Left lung (tissue), 10 donors: ENCODE results near the gene H1-8. TPM values are rescaled to one million over a fixed set of nuclear protein-coding genes. Genes with fewer than 3 reads are reported as not detected.

Experiments used
- ATAC-seq: fragments of 200-7000 bp; cut with Tn5 transposase; one replicate; pipeline ENCODE4 v1.9.1; 2020; ENCODE audit warnings: moderate library complexity
- DNase-seq, 4 donors: peaks; one replicate each; pipeline ENCODE4 v3.0.0-alpha.2; 2013 to 2020
- H3K27ac ChIP-seq, 2 donors: fragments of 200-600 bp; sonication (generic) in 1 of 2; one replicate each; pipeline versions ENCODE4 v1.5.0 to v1.8.0; 2020 to 2021
- H3K27me3 ChIP-seq, 2 donors: fragments of 200-600 bp; sonication (generic) in 1 of 2; one replicate each; pipeline versions ENCODE4 v1.5.0 to v1.8.0; 2020 to 2021
- H3K36me3 ChIP-seq, 2 donors: fragments of 200-600 bp; sonication (generic) in 1 of 2; one replicate each; pipeline versions ENCODE4 v1.5.0 to v1.8.0; 2020 to 2021
- H3K4me1 ChIP-seq, 2 donors: fragments of 200-600 bp; one replicate each; pipeline ENCODE4 v1.8.0; 2021
- H3K4me3 ChIP-seq, 2 donors: fragments of 200-600 bp; sonication (generic) in 1 of 2; one replicate each; pipeline versions ENCODE4 v1.5.0 to v1.8.0; 2020 to 2021; ENCODE audit warnings: mild to moderate bottlenecking in 1 of 2
- H3K9me3 ChIP-seq, 2 donors: fragments of 200-600 bp; sonication (generic) in 1 of 2; one replicate each; pipeline versions ENCODE4 v1.5.0 to v1.8.0; 2020 to 2021
- intact Hi-C, 2 donors: fragments of 100-400 bp; cut with DNase I; formaldehyde crosslinking; loops; one replicate each; pipeline versions ENCODE4 v1.11.2 to v1.14.2; 2022
- polyA plus RNA-seq, 6 donors: library from polyadenylated mRNA; unstranded; fragments of 120-200 nt; gene quantifications; one replicate each; pipeline ENCODE4 v1.2.1, GENCODE V29; 2013; ENCODE audit not compliant: insufficient read length in 6 of 6
- total RNA-seq, 2 donors: library from RNA; stranded (reverse); fragmentation: NEBNext Ultra II Directional; extraction: Animal tissue kit (Norgen Biotek cat#: 25700); gene quantifications; one replicate each; pipeline ENCODE4 v1.2.1, GENCODE V29; 2021
- TF ChIP-seq, protein P1 (sequence below), 2 donors: fragments of 200-600 bp; sonication (generic) in 1 of 2; IDR thresholded peaks; one replicate each; pipeline versions ENCODE4 v1.5.0 to v1.8.0; 2021; ENCODE audit warnings: antibody characterized with exemption in 2 of 2
- donor health status: DM: no; HTN: yes; CAD: no.
- donor health status: DM: no; HTN: no; CAD: no.

The H1-8 gene
- total and polyA plus RNA-seq, 8 donors, result not detected

DNA sequence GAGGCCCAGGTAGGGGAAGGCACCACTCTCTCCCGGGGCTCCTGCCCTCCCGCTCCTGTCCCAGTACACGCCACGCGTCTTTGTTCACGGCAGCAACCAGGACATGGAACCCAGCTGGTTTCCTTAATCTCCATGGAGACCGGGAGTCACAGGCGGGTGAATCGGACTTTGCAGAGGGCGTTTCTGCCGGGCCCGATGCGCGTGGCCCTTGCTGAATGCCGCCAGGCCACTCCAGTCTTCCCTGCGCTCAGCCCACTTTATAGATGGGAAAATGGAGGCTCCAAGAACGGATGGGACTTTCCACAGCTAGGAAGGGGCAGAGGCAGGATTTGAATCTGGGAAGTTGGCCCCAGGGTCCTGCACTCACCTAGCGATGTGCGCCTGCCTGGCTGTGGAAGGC is 56.1 kb downstream of the H1-8 start:
- intact Hi-C loops, result loop anchor here in 1 of 2 donors (10.0 kb wide), 1 partner anchor 104 kb away; no protein-coding TSS in a partner anchor
- H3K4me1 ChIP-seq, result peaks cover 82 to 100% of the 10 kb centered on the region in 2 donors
- TF ChIP-seq, protein P1, sequence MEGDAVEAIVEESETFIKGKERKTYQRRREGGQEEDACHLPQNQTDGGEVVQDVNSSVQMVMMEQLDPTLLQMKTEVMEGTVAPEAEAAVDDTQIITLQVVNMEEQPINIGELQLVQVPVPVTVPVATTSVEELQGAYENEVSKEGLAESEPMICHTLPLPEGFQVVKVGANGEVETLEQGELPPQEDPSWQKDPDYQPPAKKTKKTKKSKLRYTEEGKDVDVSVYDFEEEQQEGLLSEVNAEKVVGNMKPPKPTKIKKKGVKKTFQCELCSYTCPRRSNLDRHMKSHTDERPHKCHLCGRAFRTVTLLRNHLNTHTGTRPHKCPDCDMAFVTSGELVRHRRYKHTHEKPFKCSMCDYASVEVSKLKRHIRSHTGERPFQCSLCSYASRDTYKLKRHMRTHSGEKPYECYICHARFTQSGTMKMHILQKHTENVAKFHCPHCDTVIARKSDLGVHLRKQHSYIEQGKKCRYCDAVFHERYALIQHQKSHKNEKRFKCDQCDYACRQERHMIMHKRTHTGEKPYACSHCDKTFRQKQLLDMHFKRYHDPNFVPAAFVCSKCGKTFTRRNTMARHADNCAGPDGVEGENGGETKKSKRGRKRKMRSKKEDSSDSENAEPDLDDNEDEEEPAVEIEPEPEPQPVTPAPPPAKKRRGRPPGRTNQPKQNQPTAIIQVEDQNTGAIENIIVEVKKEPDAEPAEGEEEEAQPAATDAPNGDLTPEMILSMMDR (IDR thresholded peaks at IDR 0.05), result no peak
- DNase-seq (no peak), ATAC-seq (no peak)
- peaks cover 0 to 4% of the 10 kb centered on the region in 2 donors for H3K27me3 ChIP-seq
- peaks cover 0 to 3% of the 10 kb centered on the region in 2 donors for H3K36me3 ChIP-seq
- H3K27ac ChIP-seq, result peak overlapping the region; percentile 83 to 91
- no peaks in the 10 kb centered on the region for H3K9me3 ChIP-seq
- H3K4me3 ChIP-seq, result no peak overlapping the region

DNA sequence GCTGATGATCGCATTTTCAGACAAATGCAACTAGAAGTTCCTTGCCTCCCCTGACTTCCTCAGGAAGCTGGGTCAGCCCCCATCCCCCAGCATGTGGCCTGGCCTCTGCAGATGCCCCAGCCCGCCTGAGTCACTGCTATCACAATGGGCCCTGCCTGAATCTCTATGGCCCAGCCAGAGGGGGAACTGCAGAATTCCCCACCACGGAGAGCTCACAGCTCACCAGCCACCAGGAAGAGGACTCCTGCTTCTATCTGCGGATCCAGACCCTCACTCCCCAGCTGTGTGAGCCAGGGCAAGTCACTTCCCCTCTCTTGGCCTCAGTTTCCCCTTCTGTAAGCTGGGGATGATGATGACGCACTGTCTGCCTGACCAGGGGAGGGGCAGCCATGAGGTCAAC is 56.6 kb downstream of the H1-8 start:
- no peaks in the 10 kb centered on the region for H3K9me3 ChIP-seq
- TF ChIP-seq, protein P1 (IDR thresholded peaks at IDR 0.05), result no peak
- DNase-seq, result peak in 1 of 4 donors; percentile 83
- intact Hi-C loops, result loop anchor here in 1 of 2 donors (10.0 kb wide), 1 partner anchor 105 kb away; no protein-coding TSS in a partner anchor
- H3K4me1 ChIP-seq, result peaks cover 80 to 100% of the 10 kb centered on the region in 2 donors
- no peak overlapping the region for H3K4me3 ChIP-seq
- peak overlapping the region; percentile 83 to 91 for H3K27ac ChIP-seq
- ATAC-seq, result peak; percentile 21
- peaks cover 0 to 3% of the 10 kb centered on the region in 2 donors for H3K36me3 ChIP-seq
- H3K27me3 ChIP-seq, result peaks cover 0 to 9% of the 10 kb centered on the region in 2 donors

DNA sequence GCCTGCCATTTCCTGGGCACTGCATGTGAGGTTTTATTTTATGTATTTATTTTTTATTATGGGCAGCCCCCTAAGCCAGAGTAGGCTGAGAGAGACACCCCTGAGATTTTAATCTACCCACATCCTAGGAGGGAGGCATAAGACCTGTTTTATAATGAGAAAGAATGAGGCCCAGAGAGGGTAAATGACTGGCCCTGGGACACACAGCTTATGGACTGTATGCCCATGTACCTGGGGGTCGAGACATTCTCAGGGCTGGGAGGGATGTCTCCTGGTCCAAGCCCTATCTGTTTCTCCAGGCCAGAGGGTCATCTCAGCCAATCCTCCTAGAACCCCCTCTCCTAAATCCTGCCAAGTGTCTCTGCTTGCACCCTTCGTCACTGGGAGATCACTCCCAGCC is 57.4 kb downstream of the H1-8 start:
- peaks cover 0 to 17% of the 10 kb centered on the region in 2 donors for H3K27me3 ChIP-seq
- peak overlapping the region; percentile 83 to 91 for H3K27ac ChIP-seq
- intact Hi-C loops, result no loop called here
- DNase-seq (no peak), ATAC-seq (no peak)
- no peak overlapping the region for H3K4me3 ChIP-seq
- H3K4me1 ChIP-seq, result peaks cover 73 to 96% of the 10 kb centered on the region in 2 donors
- TF ChIP-seq, protein P1 (IDR thresholded peaks at IDR 0.05), result no peak
- no peaks in the 10 kb centered on the region for H3K9me3 ChIP-seq
- peaks cover 0 to 3% of the 10 kb centered on the region in 2 donors for H3K36me3 ChIP-seq

Other genes with a start within 250 kb of the H1-8 start
- gene EFCAB12, start 114.5 kb upstream of the H1-8 start, total RNA-seq, result 1 to 10 TPM in 1 of 2 donors, under 1 TPM in 1; 0.47 to 3.5 TPM
- gene EFCAB12, start 114.5 kb upstream of the H1-8 start, polyA plus RNA-seq, result 1 to 10 TPM; 2.2 to 5.7 (median 4.1) TPM
- gene MBD4, start 103.2 kb upstream of the H1-8 start, total RNA-seq, result 10 to 100 TPM; 29.9 to 47.9 TPM
- 10 to 100 TPM; 46.4 to 62.1 (median 53.4) TPM for gene MBD4, start 103.2 kb upstream of the H1-8 start, polyA plus RNA-seq
- 10 to 100 TPM; 21.2 to 35.4 TPM for gene IFT122, start 103.0 kb upstream of the H1-8 start, total RNA-seq
- 10 to 100 TPM; 54.3 to 79.7 (median 75.2) TPM for gene IFT122, start 103.0 kb upstream of the H1-8 start, polyA plus RNA-seq
- not detected for gene RHO, start 14.5 kb upstream of the H1-8 start, total RNA-seq
- under 1 TPM; 0.08 to 0.17 (median 0.09) TPM for gene RHO, start 14.5 kb upstream of the H1-8 start, polyA plus RNA-seq
- gene PLXND1, start 63.5 kb downstream of the H1-8 start, total RNA-seq, result 100 to 1,000 TPM; 198 to 259 TPM
- 100 to 1,000 TPM; 175 to 263 (median 214) TPM for gene PLXND1, start 63.5 kb downstream of the H1-8 start, polyA plus RNA-seq